ENCODE measurements around the gene SNAI3.
A peak's percentile ranks its signal among the peaks of the same experiment; 100 is the strongest.

Gene SNAI3

DNA sequence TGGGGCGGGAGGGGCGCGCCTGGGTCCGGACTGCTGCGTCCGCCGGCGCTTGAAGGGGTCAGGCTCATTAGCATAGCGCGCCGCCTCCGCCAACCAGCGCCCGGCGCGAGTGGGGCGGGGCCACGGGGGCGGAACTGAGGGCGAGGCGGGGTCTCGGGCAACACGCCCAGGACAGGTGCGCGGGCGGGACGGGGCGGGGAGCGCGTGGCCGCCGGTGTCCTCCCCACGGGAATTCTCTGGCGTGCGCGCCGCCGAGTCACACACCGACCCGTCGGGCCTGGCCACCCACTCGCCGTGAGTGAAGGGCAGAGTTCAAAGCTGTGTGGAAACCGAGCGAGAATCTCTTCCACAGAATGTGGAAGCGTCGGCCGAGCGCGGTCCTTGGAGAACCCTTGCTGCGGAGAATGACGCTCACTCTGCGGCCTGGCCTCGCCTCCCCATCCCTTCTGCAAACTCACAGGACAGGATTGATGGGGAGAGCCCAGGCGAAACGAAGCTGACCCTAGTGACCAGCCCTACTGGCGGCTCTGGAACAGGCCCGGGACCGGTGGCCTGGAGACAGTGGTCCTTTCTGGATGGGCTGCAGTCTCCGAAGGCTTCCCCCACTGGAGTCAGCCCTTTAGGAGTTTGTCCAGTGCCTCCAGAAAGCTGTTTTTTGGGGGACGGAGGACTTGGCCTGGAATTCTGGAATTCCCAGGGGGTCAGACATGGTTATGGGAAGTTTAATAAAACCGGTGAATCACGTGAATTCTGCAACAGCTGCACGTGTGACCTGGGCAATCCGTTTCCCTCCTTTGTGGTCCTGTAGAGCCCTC is at the start of gene SNAI3:
TSS of gene SNAI3 (minus strand) at position 69 of the 815 bp plus-strand sequence. CDS start 101 bp downstream, outside the sequence.
- peak; percentile 79 for DNase-seq (ENCODE audit: low spot score)

GRCh38 chr16:88736088-88736487 is 49.8 kb upstream of the SNAI3 start:
- DNase-seq (ENCODE audit: low spot score): no peak

- no peak for DNase-seq (ENCODE audit: low spot score)
Measured at GRCh38 chr16:88735616-88736015, 49.3 kb upstream of the SNAI3 start.

GRCh38 chr16:88735121-88735520 is 48.8 kb upstream of the SNAI3 start:
- no peak for DNase-seq (ENCODE audit: low spot score)

DNA sequence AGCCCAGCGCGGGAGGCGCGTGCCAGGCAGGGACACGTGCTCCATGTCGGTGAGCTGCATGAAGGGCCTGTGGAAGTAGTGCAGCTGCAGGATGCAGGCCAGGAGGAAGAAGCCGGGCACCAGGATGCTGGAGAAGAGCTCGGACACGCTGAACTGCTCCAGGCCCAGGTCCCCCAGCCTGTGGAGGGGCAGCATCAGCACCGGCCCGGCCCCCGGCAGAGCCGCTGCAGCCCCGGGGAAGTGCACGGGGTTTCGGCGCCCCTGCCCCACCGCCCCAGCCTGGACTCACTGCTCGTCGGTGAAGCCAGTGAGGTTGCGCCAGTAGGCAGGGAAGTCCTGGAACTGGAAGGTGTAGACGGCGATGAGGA is 48.0 kb upstream of the SNAI3 start:
- no peak for DNase-seq (ENCODE audit: low spot score)

DNA sequence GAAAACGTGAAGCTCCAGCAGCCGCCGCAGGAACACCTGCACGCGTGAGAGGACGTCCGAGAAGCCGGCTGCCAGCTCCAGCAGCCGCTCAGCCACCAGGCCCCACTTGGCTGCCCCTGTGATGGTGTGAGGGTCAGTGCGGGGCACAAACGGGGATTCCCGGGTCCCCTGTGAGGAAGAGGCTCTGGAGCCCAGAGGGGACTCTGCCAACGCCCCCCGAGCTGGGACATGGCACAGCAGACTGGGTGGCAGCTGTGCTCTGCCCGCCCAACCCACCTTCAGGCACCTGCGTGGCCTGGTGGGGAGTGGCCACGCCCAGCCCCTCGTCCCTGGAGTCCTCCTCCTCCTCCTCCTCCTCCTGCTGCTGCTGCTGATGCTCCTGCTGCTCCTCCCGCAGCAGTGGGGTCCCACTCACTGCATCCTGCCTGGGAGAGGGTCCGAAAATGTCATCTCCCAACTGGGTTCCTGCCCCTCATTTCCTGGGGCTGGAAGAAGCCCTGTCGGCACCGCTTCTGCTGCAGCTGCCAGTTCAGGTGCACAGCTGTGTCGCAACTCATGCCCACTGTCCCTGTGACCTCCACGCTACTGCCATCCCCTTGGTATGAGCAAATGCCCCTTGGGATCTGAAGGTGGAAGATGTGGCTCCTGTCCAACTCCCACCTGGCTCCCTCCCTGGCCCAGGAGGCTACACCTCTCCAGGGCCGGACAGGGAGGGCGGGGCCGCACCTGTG is 47.5 kb upstream of the SNAI3 start:
- DNase-seq (ENCODE audit: low spot score): no peak

DNA sequence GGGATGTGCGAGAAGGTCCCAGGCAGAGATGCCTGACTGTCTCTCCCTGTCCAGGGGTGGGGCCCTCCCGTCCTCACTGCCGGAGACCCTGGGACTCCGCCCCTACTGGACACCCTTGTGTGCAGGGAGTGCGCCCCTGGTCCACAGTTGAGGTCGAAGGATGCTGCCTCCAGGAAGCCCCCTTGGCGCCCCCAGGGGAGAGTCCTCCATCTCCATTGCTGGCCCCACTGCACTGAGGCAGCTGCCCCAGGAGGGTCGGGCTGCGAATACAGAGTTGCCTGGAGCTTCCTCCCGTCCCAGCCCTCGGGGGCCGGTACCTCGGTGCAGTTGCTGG is 46.6 kb upstream of the SNAI3 start:
- no peak for DNase-seq (ENCODE audit: low spot score)

GRCh38 chr16:88732172-88732960 is 46.1 kb upstream of the SNAI3 start:
- DNase-seq (ENCODE audit: low spot score): no peak

GRCh38 chr16:88731699-88732098 is 45.4 kb upstream of the SNAI3 start:
- DNase-seq (ENCODE audit: low spot score): no peak

DNA sequence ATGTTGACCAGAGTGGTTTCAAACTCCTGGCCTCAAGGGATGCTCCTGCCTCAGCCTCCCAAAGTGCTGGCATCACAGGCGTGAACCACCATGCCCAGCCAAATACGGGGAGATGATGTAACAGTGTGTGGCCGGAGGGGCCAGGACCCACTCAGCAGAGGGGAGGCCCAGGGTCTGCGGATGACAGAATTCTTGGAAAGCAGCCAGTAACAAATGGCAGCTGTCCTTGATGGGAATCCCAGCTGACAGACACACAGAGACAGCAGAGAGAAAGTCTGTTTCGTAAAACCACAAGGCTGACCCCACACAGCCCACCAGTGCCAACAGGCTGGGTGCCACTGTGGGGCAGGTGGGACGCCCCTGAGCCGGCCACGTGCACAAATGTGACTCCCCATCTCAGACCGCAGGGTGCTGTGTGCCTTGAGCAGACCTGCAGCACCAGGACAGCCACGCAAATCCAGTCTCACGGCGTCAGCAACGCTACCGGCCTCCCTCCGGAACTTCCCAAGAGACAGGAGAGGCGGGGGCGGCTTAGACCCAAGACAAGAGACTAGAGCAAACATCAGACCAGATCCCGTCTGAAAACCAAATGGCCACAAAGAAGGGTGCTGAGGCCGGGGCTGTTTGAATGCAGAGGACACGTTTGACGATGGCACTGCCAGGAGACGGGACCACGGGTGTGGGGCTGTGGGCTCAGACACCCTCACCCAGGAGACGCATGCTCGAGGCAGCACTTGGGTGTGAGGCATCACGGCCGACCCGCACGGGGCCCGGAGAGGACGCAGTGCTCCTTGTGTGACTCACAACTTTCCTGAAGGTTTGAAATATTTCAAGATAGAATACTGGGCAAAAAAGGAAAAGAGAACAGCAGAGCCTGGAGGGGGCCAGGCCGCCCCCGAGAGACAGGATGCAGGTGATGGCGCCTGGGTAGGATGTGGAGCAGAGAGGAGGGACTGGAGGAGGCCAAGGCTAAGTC is 44.6 kb upstream of the SNAI3 start:
- no peak for DNase-seq (ENCODE audit: low spot score)

GRCh38 chr16:88727871-88728270 is 41.6 kb upstream of the SNAI3 start:
- DNase-seq (ENCODE audit: low spot score): no peak

DNA sequence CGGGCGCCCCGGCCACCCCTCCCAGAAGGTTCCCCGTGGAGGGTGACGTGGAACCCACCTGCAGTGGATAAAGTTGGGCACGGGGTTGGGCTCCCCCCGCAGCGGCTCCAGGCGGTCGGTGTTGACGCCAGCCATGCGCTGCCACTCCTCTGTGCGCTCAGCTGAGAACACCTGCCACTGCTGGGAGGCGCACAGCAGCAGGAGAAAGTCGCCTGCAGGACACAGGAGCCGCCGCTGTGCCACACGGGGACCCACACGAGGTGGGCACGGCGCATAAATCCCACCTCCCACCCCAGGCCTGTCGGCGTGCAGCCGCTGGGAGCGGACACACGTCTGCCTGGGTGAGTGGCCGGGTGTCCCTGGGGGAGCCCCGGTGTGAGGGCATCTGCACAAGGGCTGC is 40.7 kb upstream of the SNAI3 start:
- DNase-seq (ENCODE audit: low spot score): no peak

DNA sequence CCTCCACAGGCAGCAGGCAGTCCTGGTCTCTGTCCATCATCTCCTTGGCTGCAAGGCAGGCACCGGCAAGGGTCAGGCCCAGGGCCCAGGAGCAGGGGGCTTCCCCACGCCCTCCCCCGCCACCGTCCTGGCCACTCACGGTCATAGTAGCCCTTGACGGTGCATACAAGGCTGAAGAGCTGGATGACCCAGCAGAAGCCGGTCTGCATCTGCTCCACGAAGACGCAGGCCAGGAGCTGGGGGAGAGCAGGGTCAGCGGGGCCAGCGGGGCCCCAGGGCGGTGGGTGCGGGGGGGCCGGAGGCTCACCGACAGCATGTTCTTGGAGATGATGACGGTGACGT is 40.1 kb upstream of the SNAI3 start:
- no peak for DNase-seq (ENCODE audit: low spot score)

GRCh38 chr16:88725609-88726407 is 39.5 kb upstream of the SNAI3 start:
- no peak for DNase-seq (ENCODE audit: low spot score)

DNA sequence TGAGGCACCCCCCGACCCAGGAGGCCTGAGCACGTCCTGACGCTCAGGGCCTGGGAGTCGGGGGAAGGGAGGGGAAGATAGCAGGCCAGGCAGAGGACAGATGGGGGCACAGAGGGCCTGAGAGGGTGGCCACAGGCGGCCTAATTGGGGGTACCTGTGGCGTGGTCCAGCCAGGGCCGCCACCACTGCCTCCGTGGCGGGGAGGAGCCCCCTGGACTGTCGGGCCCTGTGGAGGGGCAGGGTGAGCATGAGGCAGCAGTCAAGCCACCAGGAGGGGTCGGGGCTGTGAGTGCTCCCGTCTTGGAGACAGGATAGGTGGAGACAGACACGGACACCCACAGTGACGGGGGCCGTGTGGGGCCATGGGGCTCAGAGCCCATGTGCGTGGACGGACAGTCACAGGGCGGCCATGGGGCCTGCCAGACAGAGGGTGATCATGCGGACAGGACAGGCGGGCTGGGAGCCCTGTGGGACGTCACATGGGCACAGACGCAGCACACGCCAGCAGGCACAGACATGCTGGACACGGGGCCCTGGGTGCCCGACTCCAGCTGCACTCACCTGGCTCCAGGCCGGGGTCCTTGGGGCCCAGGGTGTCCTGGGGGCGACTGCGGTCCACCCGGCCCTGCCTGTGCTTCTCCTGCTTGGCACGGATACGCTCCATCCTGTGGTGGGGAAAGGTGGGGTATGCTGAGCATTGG is 38.7 kb upstream of the SNAI3 start:
- no peak for DNase-seq (ENCODE audit: low spot score)

DNA sequence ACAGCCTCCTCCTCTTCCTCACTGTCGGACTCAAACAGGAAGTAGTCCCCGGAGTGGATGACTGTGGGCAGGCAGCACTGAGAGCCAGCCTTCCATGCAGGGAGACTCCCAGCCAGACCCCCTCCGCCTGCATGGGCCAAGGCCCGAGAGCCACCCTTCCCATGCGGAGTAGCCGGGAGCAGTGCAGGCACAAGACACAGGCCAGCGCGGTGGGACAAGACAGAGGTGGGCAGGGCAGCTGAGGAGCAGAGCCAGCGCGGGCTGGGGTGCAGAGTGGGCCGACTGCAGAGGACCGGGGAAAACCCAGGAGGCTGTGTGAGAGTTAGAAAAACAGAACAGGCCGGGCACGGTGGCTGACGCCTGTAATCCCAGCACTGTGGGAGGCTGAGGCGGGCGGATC is 37.6 kb upstream of the SNAI3 start:
- DNase-seq (ENCODE audit: low spot score): no peak

- DNase-seq (ENCODE audit: low spot score): no peak
Measured at GRCh38 chr16:88723507-88723887, 37.2 kb upstream of the SNAI3 start.

GRCh38 chr16:88722784-88723506 is 36.6 kb upstream of the SNAI3 start:
- DNase-seq (ENCODE audit: low spot score): no peak

All from LoVo (cell line).